ENCODE data around the gene VAV2.

DNA sequence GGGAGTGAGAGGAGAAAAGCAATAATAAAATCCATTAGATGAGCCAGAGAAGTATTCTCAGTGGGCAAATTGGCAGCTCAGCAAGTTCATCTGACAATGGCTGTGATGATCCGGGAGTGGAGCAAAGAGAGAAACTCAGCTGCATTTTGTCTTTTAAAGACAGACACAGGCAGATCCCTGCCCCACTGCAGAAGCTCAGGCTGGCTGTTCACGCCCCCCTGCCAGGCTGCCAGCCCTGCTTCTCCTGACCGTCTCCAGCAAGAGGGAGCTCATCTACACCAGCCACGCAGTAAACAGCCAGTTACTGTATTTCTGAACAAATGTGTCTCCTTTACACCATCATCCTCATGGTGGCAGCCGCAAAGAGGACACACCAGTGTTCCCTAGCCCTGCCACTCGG, 139.7 kb downstream of the VAV2 start:
- TF ChIP-seq, protein P1, sequence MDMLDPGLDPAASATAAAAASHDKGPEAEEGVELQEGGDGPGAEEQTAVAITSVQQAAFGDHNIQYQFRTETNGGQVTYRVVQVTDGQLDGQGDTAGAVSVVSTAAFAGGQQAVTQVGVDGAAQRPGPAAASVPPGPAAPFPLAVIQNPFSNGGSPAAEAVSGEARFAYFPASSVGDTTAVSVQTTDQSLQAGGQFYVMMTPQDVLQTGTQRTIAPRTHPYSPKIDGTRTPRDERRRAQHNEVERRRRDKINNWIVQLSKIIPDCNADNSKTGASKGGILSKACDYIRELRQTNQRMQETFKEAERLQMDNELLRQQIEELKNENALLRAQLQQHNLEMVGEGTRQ (IDR thresholded peaks at IDR 0.05; ENCODE audit: borderline replicate concordance, low read depth, low read length) = no peak
- TF ChIP-seq SIN3A (IDR thresholded peaks at IDR 0.05; ENCODE audit: borderline replicate concordance, low read depth, low read length) = no peak

All from SK-N-SH (cell line).